ENCODE measurements around the gene SLC27A3.

DNA sequence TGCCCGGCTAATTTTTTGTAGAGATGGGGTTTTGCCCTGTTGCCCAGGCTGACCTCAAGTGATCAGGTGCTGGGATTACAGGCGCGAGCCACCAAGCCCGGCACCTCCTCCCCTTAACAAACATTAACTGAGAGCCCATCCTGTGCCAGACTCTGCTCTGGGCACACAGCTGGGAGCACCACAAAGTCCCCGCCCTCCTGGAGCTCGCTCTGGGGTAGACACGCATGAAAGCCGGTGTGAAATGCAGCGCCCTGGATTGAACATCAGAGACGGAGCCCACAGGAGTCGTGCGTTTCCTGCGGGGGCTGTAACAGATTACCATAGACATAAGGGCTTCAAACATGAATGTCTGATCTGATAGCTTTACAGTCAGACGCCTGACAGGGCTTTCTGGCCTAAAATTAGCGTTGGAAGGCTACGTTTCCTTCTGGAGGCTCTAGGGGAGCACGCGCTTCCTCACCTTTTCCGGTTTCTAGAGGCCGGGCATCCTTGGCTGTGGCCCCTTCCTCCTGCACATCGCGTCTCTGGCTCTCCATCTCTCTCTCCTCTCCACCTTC lies 14.3 kb downstream of the SLC27A3 start:
- no peak for TF ChIP-seq POLR2A (IDR thresholded peaks at IDR 0.05)
- TF ChIP-seq CTCF (IDR thresholded peaks at IDR 0.05): no peak

All from Peyer's patch (tissue), 4 donors.